IPS-15b (cell line): ENCODE measurements around the gene PTPRM.

Experiments used
- H3K27me3 ChIP-seq: one replicate; pipeline ENCODE4 v1.6.1; 2013; ENCODE audit warnings: low read length; ENCODE audit not compliant: control insufficient read depth, insufficient read depth
- H3K36me3 ChIP-seq: one replicate; pipeline ENCODE4 v1.6.1; 2013; ENCODE audit warnings: low read length; ENCODE audit not compliant: control insufficient read depth, insufficient read depth
- H3K4me1 ChIP-seq: one replicate; pipeline ENCODE4 v1.6.1; 2013; ENCODE audit warnings: mild to moderate bottlenecking, low read length; ENCODE audit not compliant: control insufficient read depth, insufficient read depth
- H3K4me3 ChIP-seq: one replicate; pipeline ENCODE4 v1.5.1; 2013; ENCODE audit warnings: low read depth, low read length
- H3K9ac ChIP-seq: one replicate; pipeline ENCODE4 v1.6.1; 2013; ENCODE audit warnings: low read depth, mild to moderate bottlenecking, low read length
- H3K9me3 ChIP-seq: one replicate; pipeline ENCODE4 v1.6.1; 2013; ENCODE audit warnings: mild to moderate bottlenecking, low read length; ENCODE audit not compliant: control insufficient read depth, insufficient read depth

PTPRM gene

DNA sequence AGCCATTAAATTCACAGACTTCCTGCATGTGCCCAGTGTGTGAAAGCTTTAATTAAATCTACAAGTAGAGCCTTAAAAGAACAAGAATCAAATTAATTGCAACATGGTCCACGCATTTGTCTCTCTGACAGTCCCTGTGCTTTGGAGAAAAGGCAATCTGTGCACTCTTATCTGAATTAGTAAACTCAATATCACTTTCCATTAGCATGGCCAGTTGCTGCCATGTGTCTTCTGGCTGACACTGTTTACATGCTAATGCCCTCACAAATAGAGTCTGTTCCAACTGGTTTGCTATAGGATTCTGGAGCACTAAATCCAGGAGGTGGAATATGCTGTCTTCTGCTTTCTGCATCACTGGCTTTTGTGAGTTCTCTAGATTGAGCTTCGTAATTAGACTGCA, 607.7 kb downstream of the PTPRM start:
- Histone ChIP-seq H3K27me3 (no peaks in the 10 kb centered on the region), H3K36me3 (no peaks in the 10 kb centered on the region), H3K4me1 (no peaks in the 10 kb centered on the region), H3K9me3 (no peaks in the 10 kb centered on the region), H3K4me3 (no peak overlapping the region), H3K9ac (no peak overlapping the region)

DNA sequence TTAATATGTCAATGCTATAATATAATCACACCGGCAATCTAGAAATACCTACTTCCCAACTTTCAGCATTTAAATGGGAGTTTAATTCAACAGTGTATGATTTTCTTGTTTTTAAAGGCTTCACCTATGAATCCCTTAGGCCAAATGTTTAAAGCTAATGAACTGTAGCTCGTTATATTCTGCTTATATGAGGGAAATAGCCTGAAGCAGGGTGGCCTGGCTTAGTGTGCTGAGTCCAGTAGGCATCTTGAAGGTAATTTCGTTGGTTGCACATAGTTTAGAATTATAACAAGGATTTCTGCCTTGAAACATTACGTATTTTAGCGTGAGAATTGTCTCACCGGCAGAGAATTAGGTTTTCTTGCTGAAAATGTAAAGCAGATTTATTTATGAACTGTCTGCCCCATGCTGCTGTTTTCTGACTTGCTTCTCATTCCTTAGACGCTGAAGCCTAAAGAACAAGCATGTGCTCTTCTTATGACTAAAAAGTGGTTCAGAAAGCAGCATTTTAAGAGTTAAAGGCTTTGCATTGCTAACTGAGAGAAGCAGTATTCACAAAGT, 608.5 kb downstream of the PTPRM start:
- H3K4me3 ChIP-seq = no peak overlapping the region
- H3K9ac ChIP-seq = no peak overlapping the region
- H3K36me3 ChIP-seq = no peaks in the 10 kb centered on the region
- no peaks in the 10 kb centered on the region for H3K9me3 ChIP-seq
- no peaks in the 10 kb centered on the region for H3K27me3 ChIP-seq
- no peaks in the 10 kb centered on the region for H3K4me1 ChIP-seq

DNA sequence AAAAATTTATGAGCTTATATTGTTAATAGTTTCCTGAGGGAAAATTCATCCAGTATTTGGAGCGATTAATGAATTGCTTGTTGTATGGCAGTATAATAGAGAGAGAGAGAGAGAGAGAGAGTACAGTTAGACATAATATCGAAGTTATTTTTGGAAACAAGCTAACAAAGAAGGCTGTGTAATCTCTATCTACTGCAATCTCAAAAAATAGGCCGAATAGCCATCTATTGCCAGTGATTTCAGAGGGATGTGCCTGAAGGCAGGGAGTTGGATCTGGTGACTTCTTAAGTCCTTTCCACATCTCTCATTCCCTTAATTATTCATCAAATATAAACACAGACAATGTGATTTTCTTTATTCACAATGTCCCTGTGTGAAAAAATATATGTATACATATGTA, 609.0 kb downstream of the PTPRM start:
- Histone ChIP-seq H3K36me3 (no peaks in the 10 kb centered on the region), H3K9me3 (no peaks in the 10 kb centered on the region), H3K27me3 (no peaks in the 10 kb centered on the region), H3K9ac (no peak overlapping the region), H3K4me3 (no peak overlapping the region), H3K4me1 (no peaks in the 10 kb centered on the region)

DNA sequence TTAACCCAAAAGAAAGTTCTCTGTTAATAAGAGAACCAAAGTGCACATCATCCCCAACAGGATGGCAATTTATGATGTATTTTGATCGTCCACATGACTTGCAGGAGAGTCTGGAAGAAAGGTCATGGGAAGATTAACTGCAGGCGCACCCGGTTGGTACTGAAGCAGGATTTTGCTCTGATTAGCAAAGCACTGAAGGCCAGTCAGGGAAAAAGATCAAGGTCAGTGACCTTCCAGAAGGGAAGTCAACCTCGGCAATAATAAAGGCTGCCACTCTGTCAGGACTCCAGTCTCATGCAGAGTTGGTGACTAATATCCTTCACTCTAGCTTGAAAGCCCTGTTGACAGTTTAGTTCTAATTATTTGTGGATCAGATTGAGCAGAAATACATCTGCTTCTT, 609.4 kb downstream of the PTPRM start:
- no peak overlapping the region for H3K9ac ChIP-seq
- no peaks in the 10 kb centered on the region for H3K27me3 ChIP-seq
- H3K36me3 ChIP-seq = no peaks in the 10 kb centered on the region
- no peaks in the 10 kb centered on the region for H3K9me3 ChIP-seq
- no peaks in the 10 kb centered on the region for H3K4me1 ChIP-seq
- no peak overlapping the region for H3K4me3 ChIP-seq

DNA sequence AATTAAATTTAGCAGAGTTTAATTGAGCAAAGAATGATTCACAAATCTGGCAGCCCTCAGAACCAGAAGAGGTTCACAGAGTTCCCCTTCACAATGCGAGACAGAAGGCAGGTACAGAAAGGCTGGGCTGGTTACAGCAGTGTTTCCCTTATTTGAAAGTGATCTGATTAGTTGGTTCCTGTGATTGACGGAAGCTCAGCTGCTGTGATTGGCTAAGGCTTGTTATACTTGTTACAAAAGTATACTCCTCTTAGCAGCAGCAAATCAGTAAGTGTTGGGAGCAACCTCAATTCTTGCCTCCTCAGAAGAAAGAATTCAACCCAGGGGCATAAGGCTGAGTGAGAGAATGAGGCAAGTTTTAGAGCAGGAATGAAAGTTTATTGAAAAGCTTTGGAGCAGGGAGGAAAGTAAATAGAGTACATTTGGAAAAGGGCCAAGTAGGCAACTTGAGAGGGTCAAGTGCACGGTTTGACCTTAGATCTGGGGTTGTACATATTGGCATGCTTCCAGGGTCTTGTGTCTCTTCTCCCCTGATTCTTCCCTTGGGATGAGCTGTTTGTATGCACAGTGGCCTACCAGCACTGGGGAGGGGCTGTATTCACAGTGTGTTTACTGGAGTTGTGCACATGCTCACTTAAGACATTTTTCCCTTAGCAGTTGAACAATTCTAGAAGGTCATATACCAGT, 610.4 kb downstream of the PTPRM start:
- H3K4me3 ChIP-seq = no peak overlapping the region
- no peaks in the 10 kb centered on the region for H3K9me3 ChIP-seq
- no peaks in the 10 kb centered on the region for H3K36me3 ChIP-seq
- H3K9ac ChIP-seq = no peak overlapping the region
- no peaks in the 10 kb centered on the region for H3K27me3 ChIP-seq
- H3K4me1 ChIP-seq = no peaks in the 10 kb centered on the region

DNA sequence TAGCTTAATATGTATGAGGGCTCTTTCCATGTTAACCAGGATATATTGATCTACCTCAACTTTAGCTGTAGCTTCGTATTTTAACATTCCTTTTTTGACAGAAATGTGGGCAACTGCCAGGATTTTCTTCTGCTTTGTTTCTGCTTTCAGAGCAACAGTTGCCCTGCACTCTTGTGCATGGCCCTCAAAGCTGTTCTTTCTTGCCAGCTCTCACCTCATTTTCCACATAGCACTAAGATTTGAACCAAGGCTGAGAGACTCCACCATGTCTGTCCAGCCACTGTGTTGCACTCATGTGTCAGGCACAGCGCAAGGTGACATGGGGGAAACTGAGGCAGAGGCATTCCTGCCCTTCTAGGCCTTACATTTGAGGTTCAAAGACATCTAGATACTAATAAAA, 619.3 kb downstream of the PTPRM start:
- no peak overlapping the region for H3K9ac ChIP-seq
- H3K9me3 ChIP-seq = no peaks in the 10 kb centered on the region
- no peak overlapping the region for H3K4me3 ChIP-seq
- H3K4me1 ChIP-seq = no peaks in the 10 kb centered on the region
- H3K27me3 ChIP-seq = no peaks in the 10 kb centered on the region
- H3K36me3 ChIP-seq = no peaks in the 10 kb centered on the region

DNA sequence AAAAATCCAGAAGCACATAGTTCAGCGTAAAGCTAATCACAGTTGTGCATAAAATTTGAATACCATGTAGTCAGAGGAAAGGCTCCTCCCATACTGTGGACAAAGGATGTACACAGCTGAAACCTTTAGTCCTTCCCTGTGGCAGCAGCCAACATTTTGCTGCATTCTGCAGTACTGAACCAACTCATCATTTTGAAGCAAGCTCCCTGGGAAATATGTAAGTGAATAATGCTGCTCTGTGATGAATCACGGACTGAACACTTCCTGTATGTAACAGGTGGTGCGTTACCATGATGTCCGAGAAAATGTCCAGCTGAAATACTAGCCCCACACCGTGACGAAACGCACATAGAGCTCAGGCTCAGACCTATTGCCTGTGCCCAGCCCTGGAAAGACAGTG, 621.1 kb downstream of the PTPRM start:
- H3K4me1 ChIP-seq = no peaks in the 10 kb centered on the region
- H3K9ac ChIP-seq = no peak overlapping the region
- H3K4me3 ChIP-seq = no peak overlapping the region
- H3K27me3 ChIP-seq = no peaks in the 10 kb centered on the region
- H3K36me3 ChIP-seq = no peaks in the 10 kb centered on the region
- no peaks in the 10 kb centered on the region for H3K9me3 ChIP-seq

DNA sequence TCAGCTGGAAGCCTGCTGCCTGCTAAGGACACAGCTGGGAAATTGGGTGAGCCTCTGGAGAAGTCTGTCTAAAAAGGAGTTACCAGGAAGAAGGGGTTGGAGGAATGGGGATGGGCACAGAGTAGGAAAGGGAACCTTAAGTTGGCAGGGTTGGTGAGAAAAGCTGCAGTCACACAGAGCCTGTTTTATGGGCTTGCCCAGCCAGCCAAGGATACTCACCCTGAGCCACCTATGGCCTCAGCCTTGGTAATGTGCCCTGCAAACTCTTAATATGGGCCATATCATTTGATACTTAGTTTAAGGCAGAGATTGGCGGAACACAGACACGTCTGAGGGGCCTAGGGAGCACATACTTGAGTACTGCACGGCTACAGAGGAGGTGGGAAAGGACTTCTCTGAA, 623.9 kb downstream of the PTPRM start:
- Histone ChIP-seq H3K36me3 (no peaks in the 10 kb centered on the region), H3K9ac (no peak overlapping the region), H3K9me3 (no peaks in the 10 kb centered on the region), H3K4me3 (no peak overlapping the region), H3K27me3 (no peaks in the 10 kb centered on the region), H3K4me1 (no peaks in the 10 kb centered on the region)

DNA sequence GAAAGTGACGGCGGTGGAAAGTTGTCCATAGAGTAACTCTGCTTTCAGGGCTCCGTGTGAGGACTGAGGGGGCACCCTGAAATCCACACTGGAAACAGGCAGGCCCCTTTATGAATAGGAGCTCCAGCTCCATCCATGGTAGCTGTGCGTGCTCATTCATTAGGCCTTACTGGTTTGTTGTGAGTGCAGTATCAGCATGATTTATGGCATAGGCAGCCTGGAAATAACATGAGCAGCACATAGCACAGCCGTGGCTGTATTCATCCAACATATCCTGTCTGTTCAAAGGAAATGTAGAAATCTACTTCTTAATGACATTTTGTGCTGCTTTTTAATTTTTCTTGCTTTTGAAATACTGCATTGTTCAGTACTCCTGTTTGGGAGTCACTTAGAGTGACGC, 627.3 kb downstream of the PTPRM start:
- H3K9me3 ChIP-seq = no peaks in the 10 kb centered on the region
- no peaks in the 10 kb centered on the region for H3K36me3 ChIP-seq
- no peak overlapping the region for H3K9ac ChIP-seq
- no peaks in the 10 kb centered on the region for H3K27me3 ChIP-seq
- H3K4me1 ChIP-seq = peaks cover 4% of the 10 kb centered on the region
- no peak overlapping the region for H3K4me3 ChIP-seq

DNA sequence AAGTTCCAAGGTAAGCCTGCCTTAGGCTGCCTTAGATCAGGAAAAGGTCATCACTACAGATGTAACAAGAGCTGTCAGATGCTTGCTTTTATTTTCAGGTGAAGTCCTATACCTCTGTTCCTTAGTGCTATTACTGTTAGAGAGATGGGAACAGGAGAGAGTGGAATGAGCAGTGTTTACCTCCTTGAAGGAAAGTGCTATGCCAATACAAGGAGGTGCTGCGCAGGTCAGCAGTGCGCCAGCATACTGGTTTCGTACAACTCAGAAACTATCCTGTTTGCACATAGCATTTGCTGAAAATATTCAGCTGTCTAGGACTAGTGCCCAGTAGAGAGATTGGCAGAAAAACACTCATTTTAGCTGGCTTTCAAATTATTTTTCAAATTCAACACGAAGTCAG, 629.1 kb downstream of the PTPRM start:
- Histone ChIP-seq H3K27me3 (no peaks in the 10 kb centered on the region), H3K36me3 (no peaks in the 10 kb centered on the region), H3K4me1 (peaks cover 5% of the 10 kb centered on the region), H3K4me3 (no peak overlapping the region), H3K9ac (no peak overlapping the region), H3K9me3 (no peaks in the 10 kb centered on the region)

DNA sequence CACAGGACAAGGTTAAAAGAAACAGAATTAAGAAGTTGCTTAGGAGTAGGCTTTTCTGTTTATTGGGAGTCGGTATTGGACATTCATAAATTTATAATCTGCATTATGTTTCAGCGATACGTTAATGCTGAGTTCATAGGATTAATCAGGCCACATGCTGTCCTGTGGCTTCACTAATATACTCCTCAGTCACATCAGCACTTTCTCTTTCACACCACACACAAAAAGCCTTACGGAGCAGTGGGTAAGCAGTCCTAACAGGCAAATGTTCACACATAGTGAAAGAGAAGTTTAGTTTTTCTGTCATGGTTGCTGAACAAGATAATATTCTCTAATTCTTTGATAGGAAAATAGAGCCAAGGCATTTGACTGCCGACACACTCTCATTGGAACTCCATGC, 630.4 kb downstream of the PTPRM start:
- Histone ChIP-seq H3K27me3 (no peaks in the 10 kb centered on the region), H3K36me3 (no peaks in the 10 kb centered on the region), H3K9me3 (no peaks in the 10 kb centered on the region), H3K4me1 (peaks cover 5% of the 10 kb centered on the region), H3K4me3 (no peak overlapping the region), H3K9ac (no peak overlapping the region)

DNA sequence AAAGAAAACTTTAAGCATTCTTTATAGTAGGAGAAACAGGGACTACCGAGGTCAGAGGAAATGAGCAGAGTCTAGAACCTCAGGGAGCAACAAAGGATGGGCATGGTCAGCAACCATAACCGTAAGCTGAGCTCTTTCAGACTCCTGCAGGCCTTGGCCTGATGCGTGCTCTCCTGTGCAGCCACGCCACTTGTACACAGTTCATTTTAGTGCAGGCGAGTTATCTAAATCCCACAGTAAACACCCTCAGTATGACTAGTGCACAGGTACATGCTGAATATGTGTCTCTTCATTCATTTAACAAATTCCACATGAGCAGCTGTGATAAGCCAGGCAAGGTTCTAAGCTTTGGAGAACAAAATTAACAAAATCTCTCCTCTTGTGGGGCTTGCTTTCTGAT, 640.9 kb downstream of the PTPRM start:
- Histone ChIP-seq H3K4me3 (no peak overlapping the region), H3K4me1 (no peaks in the 10 kb centered on the region), H3K36me3 (no peaks in the 10 kb centered on the region), H3K9me3 (no peaks in the 10 kb centered on the region), H3K9ac (no peak overlapping the region), H3K27me3 (no peaks in the 10 kb centered on the region)
